ENCODE measurements around the gene FARS2. TPM values are rescaled to one million over a fixed set of nuclear protein-coding genes. Genes with fewer than 3 reads are reported as not detected.
A peak's percentile ranks its signal among the peaks of the same experiment; 100 is the strongest.

Gene FARS2
- polyA plus RNA-seq, 1 of the 3 experiments (the other 2 are of a cell fraction) = 12.5 TPM

- DNase-seq = peak; percentile 49
- Histone ChIP-seq H3F3A (replicated peaks; ENCODE audit: insufficient read depth) (no peaks in the 10 kb centered on the region), H3K27ac (ENCODE audit: low read depth in 2 of 2, low read length in 1 of 2) (peak overlapping the region in 1 of 2 experiments; percentile 69; a peak in 2 of 4 replicates), H3K9me2 (no peaks in the 10 kb centered on the region), H4K20me1 (ENCODE audit: insufficient read depth) (no peaks in the 10 kb centered on the region), H2AFZ (ENCODE audit: low read depth) (no peak overlapping the region), H3K9ac (no peak overlapping the region), H3K27me3 (ENCODE audit: insufficient read depth) (no peaks in the 10 kb centered on the region), H3K4me3 (ENCODE audit: low read depth in 2 of 2, low read length in 1 of 2) (no peak overlapping the region), H3K4me1 (ENCODE audit: control insufficient read depth in 1 of 2, insufficient read depth in 2 of 2, low read depth in 1 of 2, low read length in 1 of 2) (peaks cover 0 to 12% of the 10 kb centered on the region in 2 experiments; a peak in 2 of 4 replicates), H3K79me2 (ENCODE audit: insufficient read depth) (no peaks in the 10 kb centered on the region), H3K36me3 (replicated peaks in 1 of 2; ENCODE audit: control insufficient read depth in 1 of 2, insufficient read depth in 2 of 2, low read length in 1 of 2) (no peaks in the 10 kb centered on the region), H3K9me3 (peaks cover 3% of the 10 kb centered on the region), H3K4me2 (no peak overlapping the region)
- TF ChIP-seq GATA2 (CRISPR knock-in tag; IDR thresholded peaks at IDR 0.05) (peak; percentile 45), FOXM1 (IDR thresholded peaks at IDR 0.05; ENCODE audit: low read depth) (no peak), RCOR1 (IDR thresholded peaks at IDR 0.05; ENCODE audit: low read length) (0 out of 2 replicates have a peak, but pooled peaks have one; percentile 32), TAF1 (IDR thresholded peaks at IDR 0.05; ENCODE audit: borderline replicate concordance, low read depth, low read length) (no peak), ELF1 (IDR thresholded peaks at IDR 0.05) (no peak), POLR2AphosphoS5 (IDR thresholded peaks at IDR 0.05; ENCODE audit: low read depth, low read length) (no peak), EZH2phosphoT487 (IDR thresholded peaks at IDR 0.05; ENCODE audit: borderline replicate concordance, low read depth) (no peak), EP300 (IDR thresholded peaks at IDR 0.05; ENCODE audit: borderline replicate concordance in 1 of 2, low read depth in 1 of 2, low read length in 1 of 2) (peak in 1 of 2 experiments; percentile 36; a peak in 1 of 4 replicates)
- WGBS (ENCODE audit: low lambda C conversion rate) = 79% methylated on average over 13 of the region's 13 CpGs
- ChIA-PET POLR2A (interaction anchor here (0.6 kb wide), 2 partner anchors 362 to 523 kb away, joined by 3 to 4 read pairs; no protein-coding TSS in a partner anchor), CTCF (interaction anchor here (0.6 to 2.4 kb wide), 6 partner anchors 9 to 175 kb away, joined by 3 to 9 read pairs (median 4); no protein-coding TSS in a partner anchor)
Measured at GRCh38 chr6:5645328-5646290, 384.3 kb downstream of the FARS2 start.

- Histone ChIP-seq H3K79me2 (ENCODE audit: insufficient read depth) (no peaks in the 10 kb centered on the region), H3K4me3 (ENCODE audit: low read depth in 2 of 2, low read length in 1 of 2) (no peak overlapping the region), H3K36me3 (replicated peaks in 1 of 2; ENCODE audit: control insufficient read depth in 1 of 2, insufficient read depth in 2 of 2, low read length in 1 of 2) (no peaks in the 10 kb centered on the region), H3K9me2 (no peaks in the 10 kb centered on the region), H2AFZ (ENCODE audit: low read depth) (no peak overlapping the region), H3K27me3 (ENCODE audit: insufficient read depth) (no peaks in the 10 kb centered on the region), H3K9me3 (no peaks in the 10 kb centered on the region), H3K27ac (ENCODE audit: low read depth in 2 of 2, low read length in 1 of 2) (no peak overlapping the region), H3K9ac (no peak overlapping the region), H3K4me1 (ENCODE audit: control insufficient read depth in 1 of 2, insufficient read depth in 2 of 2, low read depth in 1 of 2, low read length in 1 of 2) (no peaks in the 10 kb centered on the region), H3F3A (replicated peaks; ENCODE audit: insufficient read depth) (no peaks in the 10 kb centered on the region), H3K4me2 (no peak overlapping the region), H4K20me1 (ENCODE audit: insufficient read depth) (no peaks in the 10 kb centered on the region)
- POLR2A ChIA-PET = no interaction called here
- TF ChIP-seq ELF1 (IDR thresholded peaks at IDR 0.05) (no peak), NFIC (IDR thresholded peaks at IDR 0.05; ENCODE audit: borderline replicate concordance) (no peak), EP300 (IDR thresholded peaks at IDR 0.05; ENCODE audit: borderline replicate concordance in 1 of 2, low read depth in 1 of 2, low read length in 1 of 2) (no peak), POLR2AphosphoS5 (IDR thresholded peaks at IDR 0.05; ENCODE audit: low read depth, low read length) (no peak), ZBTB33 (IDR thresholded peaks at IDR 0.05; ENCODE audit: borderline replicate concordance, low read depth) (no peak), RFX5 (IDR thresholded peaks at IDR 0.05; ENCODE audit: low read length) (no peak), SIN3A (IDR thresholded peaks at IDR 0.05; ENCODE audit: borderline replicate concordance, low read depth, low read length) (no peak), FOXJ3 (CRISPR knock-in tag; IDR thresholded peaks at IDR 0.05) (no peak)
- WGBS (ENCODE audit: low lambda C conversion rate) = 96% methylated on average over 15 of the region's 17 CpGs
- DNase-seq = no peak
- CTCF ChIA-PET = interaction anchor here (0.8 kb wide), 1 partner anchor 181 kb away, joined by 3 read pairs; no protein-coding TSS in a partner anchor
Measured at GRCh38 chr6:5652406-5653137, 391.3 kb downstream of the FARS2 start.
